H54 (cell line): ENCODE data around the gene FGFBP2.

Experiments used
- DNase-seq: peaks from one replicate; pipeline ENCODE4 v3.0.0; 2011; ENCODE audit warnings: low spot score, mixed read lengths; ENCODE audit not compliant: insufficient read length
- FAIRE-seq: peaks from 3 replicates; lab custom pipeline; 2011; peaks lifted over from hg19 to GRCh38; lab: Jason Lieb, UNC
- POLR2A ChIP-seq: IDR thresholded peaks from 2 replicates; pipeline ENCODE4 v1.6.1; 2011; ENCODE audit warnings: low read depth, mild to moderate bottlenecking, low read length

The FGFBP2 gene

GRCh38 chr4:15955670-15956069 lies 7.3 kb downstream of the FGFBP2 start:
- FAIRE-seq (no peak), DNase-seq (no peak)
- no peak for TF ChIP-seq POLR2A

GRCh38 chr4:15953625-15954024 lies 9.3 kb downstream of the FGFBP2 start:
- no peak for FAIRE-seq
- no peak for DNase-seq
- no peak for TF ChIP-seq POLR2A

GRCh38 chr4:15951781-15952180 lies 11.2 kb downstream of the FGFBP2 start:
- FAIRE-seq (no peak), DNase-seq (no peak)
- no peak for TF ChIP-seq POLR2A

- no peak for TF ChIP-seq POLR2A
- DNase-seq = no peak
- FAIRE-seq = no peak
Measured at GRCh38 chr4:15948826-15949225, 14.1 kb downstream of the FGFBP2 start.

GRCh38 chr4:15947684-15948083 lies 15.3 kb downstream of the FGFBP2 start:
- FAIRE-seq (no peak), DNase-seq (no peak)
- TF ChIP-seq POLR2A = no peak

GRCh38 chr4:15945516-15945915 lies 17.5 kb downstream of the FGFBP2 start:
- no peak for TF ChIP-seq POLR2A
- FAIRE-seq (no peak), DNase-seq (no peak)

- DNase-seq (no peak), FAIRE-seq (no peak)
- TF ChIP-seq POLR2A = no peak
Measured at GRCh38 chr4:15944895-15945294, 18.1 kb downstream of the FGFBP2 start.

- no peak for TF ChIP-seq POLR2A
- no peak for FAIRE-seq
- DNase-seq = no peak
Measured at GRCh38 chr4:15942283-15942682, 20.7 kb downstream of the FGFBP2 start.

GRCh38 chr4:15938640-15939039 lies 24.3 kb downstream of the FGFBP2 start, which contains the start of gene FGFBP1:
TSS of gene FGFBP1 (minus strand) at chr4:15938740. CDS start at chr4:15936632, 2,108 bp downstream.
- no peak for TF ChIP-seq POLR2A
- no peak for FAIRE-seq

GRCh38 chr4:15938182-15938581 lies 24.8 kb downstream of the FGFBP2 start:
- DNase-seq (no peak), FAIRE-seq (no peak)
- TF ChIP-seq POLR2A = no peak

More at GRCh38 chr4:15938640-15939039, 24.3 kb downstream of the FGFBP2 start, which contains the start of gene FGFBP1:
- DNase-seq = no peak

GRCh38 chr4:15936495-15936894 lies 26.5 kb downstream of the FGFBP2 start:
- TF ChIP-seq POLR2A = no peak
- no peak for DNase-seq

GRCh38 chr4:15935504-15936402 lies 27.2 kb downstream of the FGFBP2 start:
- no peak for DNase-seq
- no peak for FAIRE-seq

More at GRCh38 chr4:15936495-15936894, 26.5 kb downstream of the FGFBP2 start:
- FAIRE-seq = no peak

GRCh38 chr4:15934259-15934658 lies 28.7 kb downstream of the FGFBP2 start:
- no peak for TF ChIP-seq POLR2A
- DNase-seq (no peak), FAIRE-seq (no peak)

More at GRCh38 chr4:15935504-15936402, 27.2 kb downstream of the FGFBP2 start:
- no peak for TF ChIP-seq POLR2A

GRCh38 chr4:15931451-15932210 lies 31.3 kb downstream of the FGFBP2 start:
- DNase-seq = no peak
- no peak for FAIRE-seq
- no peak for TF ChIP-seq POLR2A
